Measurements from ENCODE around the gene ANO8. TPM values are rescaled to one million over a fixed set of nuclear protein-coding genes. Genes with fewer than 3 reads are reported as not detected.

ANO8 gene
- total RNA-seq, 1 donor from 2014 or later, result 34.8 TPM

GRCh38 chr19:17351815-17352435 lies 17.3 kb upstream of the ANO8 start:
- TF ChIP-seq, protein P1, sequence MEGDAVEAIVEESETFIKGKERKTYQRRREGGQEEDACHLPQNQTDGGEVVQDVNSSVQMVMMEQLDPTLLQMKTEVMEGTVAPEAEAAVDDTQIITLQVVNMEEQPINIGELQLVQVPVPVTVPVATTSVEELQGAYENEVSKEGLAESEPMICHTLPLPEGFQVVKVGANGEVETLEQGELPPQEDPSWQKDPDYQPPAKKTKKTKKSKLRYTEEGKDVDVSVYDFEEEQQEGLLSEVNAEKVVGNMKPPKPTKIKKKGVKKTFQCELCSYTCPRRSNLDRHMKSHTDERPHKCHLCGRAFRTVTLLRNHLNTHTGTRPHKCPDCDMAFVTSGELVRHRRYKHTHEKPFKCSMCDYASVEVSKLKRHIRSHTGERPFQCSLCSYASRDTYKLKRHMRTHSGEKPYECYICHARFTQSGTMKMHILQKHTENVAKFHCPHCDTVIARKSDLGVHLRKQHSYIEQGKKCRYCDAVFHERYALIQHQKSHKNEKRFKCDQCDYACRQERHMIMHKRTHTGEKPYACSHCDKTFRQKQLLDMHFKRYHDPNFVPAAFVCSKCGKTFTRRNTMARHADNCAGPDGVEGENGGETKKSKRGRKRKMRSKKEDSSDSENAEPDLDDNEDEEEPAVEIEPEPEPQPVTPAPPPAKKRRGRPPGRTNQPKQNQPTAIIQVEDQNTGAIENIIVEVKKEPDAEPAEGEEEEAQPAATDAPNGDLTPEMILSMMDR (IDR thresholded peaks at IDR 0.05), result no peak
- intact Hi-C loops (cut with DNase I), result no loop called here
- H3K36me3 ChIP-seq, result no peaks in the 10 kb centered on the region
- H3K4me3 ChIP-seq, result no peak overlapping the region
- no peaks in the 10 kb centered on the region for H3K27me3 ChIP-seq
- no peaks in the 10 kb centered on the region for H3K9me3 ChIP-seq
- peaks cover 5 to 25% of the 10 kb centered on the region in 2 donors for H3K4me1 ChIP-seq
- H3K27ac ChIP-seq, result no peak overlapping the region
- DNase-seq (ENCODE audit: low spot score in 2 of 2), result no peak

- DNase-seq (ENCODE audit: low spot score in 2 of 2), result peak; percentile 40 to 92
- H3K27ac ChIP-seq, result peak overlapping the region; percentile 87 to 90
- TF ChIP-seq, protein P1 (IDR thresholded peaks at IDR 0.05), result no peak
- H3K36me3 ChIP-seq, result no peaks in the 10 kb centered on the region
- no peaks in the 10 kb centered on the region for H3K9me3 ChIP-seq
- no peaks in the 10 kb centered on the region for H3K27me3 ChIP-seq
- H3K4me3 ChIP-seq, result peak overlapping the region in 1 of 2 donors; percentile 34
- intact Hi-C loops (cut with DNase I), result no loop called here
- H3K4me1 ChIP-seq, result peaks cover 5 to 32% of the 10 kb centered on the region in 2 donors
Measured at GRCh38 chr19:17348700-17349099, 14.0 kb upstream of the ANO8 start.

- Histone ChIP-seq H3K27ac (peak overlapping the region; percentile 87 to 90), H3K36me3 (peaks cover 0 to 3% of the 10 kb centered on the region in 2 donors), H3K4me3 (no peak overlapping the region), H3K27me3 (no peaks in the 10 kb centered on the region), H3K4me1 (peaks cover 5 to 32% of the 10 kb centered on the region in 2 donors), H3K9me3 (no peaks in the 10 kb centered on the region)
- TF ChIP-seq, protein P1 (IDR thresholded peaks at IDR 0.05), result no peak
- DNase-seq (ENCODE audit: low spot score in 2 of 2), result no peak
- intact Hi-C loops (cut with DNase I), result loop anchor here (2.0 kb wide), 1 partner anchor 121 kb away; no protein-coding TSS in a partner anchor
Measured at GRCh38 chr19:17347877-17348276, 13.2 kb upstream of the ANO8 start.

DNA sequence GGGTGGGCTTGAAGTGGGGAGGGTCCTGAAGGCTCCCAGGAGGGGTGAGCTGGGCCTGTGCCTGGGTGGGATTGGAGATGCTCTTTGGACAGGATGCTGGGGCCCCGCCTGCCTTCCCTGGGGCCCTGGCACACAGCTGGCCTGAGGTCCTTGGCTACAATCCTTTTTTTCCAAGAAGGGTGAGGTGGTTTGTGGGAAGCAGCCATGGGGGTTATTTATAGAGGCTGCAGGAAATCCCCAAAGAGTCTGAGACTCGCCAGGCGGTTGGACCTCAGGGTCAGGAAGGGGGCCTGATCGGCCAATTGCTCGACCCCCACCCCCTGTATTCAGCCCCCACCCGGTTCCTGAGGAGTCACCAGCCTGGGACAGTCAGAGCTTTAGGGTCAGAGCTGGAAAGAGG lies 12.7 kb upstream of the ANO8 start:
- H3K36me3 ChIP-seq, result peaks cover 0 to 3% of the 10 kb centered on the region in 2 donors
- H3K4me3 ChIP-seq, result no peak overlapping the region
- intact Hi-C loops (cut with DNase I), result loop anchor here (2.0 kb wide), 1 partner anchor 121 kb away; no protein-coding TSS in a partner anchor
- H3K27ac ChIP-seq, result peak overlapping the region; percentile 87 to 90
- H3K9me3 ChIP-seq, result no peaks in the 10 kb centered on the region
- DNase-seq (ENCODE audit: low spot score in 2 of 2), result peak in 1 of 2 donors; percentile 81
- peaks cover 5 to 32% of the 10 kb centered on the region in 2 donors for H3K4me1 ChIP-seq
- H3K27me3 ChIP-seq, result no peaks in the 10 kb centered on the region
- TF ChIP-seq, protein P1 (IDR thresholded peaks at IDR 0.05), result no peak

DNA sequence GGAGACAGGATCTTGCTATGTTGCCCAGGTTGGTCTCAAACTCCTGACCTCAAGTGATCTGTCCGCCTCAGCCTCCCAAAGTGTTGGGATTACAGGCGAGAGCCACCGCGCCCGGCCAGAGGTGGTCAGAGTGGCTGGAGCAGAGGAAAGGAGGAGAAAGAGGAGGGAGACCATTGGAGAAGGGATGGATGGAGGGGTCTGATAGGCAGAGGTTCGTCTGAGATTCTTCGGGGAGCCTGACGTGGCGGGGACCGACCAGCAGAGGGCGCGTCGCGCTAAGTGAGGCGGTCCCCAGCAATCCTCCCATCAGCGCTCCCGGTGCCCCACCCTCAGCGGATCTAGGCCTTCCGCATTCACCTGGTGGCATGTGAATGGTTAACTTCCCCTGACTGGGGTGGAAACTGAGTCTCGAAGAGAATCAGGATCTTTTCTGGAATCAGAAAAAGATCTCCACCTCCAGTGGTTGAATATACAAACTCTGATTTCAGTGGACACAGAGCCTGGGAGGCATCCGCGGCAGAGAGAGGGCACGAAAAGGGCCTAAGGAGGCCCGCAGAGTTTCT lies 11.5 kb upstream of the ANO8 start:
- Histone ChIP-seq H3K27ac (peak overlapping the region; percentile 87 to 90), H3K4me3 (no peak overlapping the region), H3K4me1 (peaks cover 5 to 32% of the 10 kb centered on the region in 2 donors), H3K36me3 (peaks cover 3% of the 10 kb centered on the region in 2 donors), H3K27me3 (no peaks in the 10 kb centered on the region), H3K9me3 (no peaks in the 10 kb centered on the region)
- peak in 1 of 2 donors; percentile 88 for DNase-seq (ENCODE audit: low spot score in 2 of 2)
- TF ChIP-seq, protein P1 (IDR thresholded peaks at IDR 0.05), result peak; percentile 93 to 96 (median 96)
- intact Hi-C loops (cut with DNase I), result loop anchor here (1.0 to 2.0 kb wide), 3 partner anchors 40 to 123 kb away; no protein-coding TSS in a partner anchor

All from ascending aorta (tissue), 2 donors.